Endothelial cell of umbilical vein (primary cell): ENCODE results near the gene BICRA. TPM values are rescaled to one million over a fixed set of nuclear protein-coding genes. Genes with fewer than 3 reads are reported as not detected.
"Not testable (repeated sequence)": the region's sequence is repeated elsewhere in the genome, so short reads cannot be mapped to it uniquely, and the experiment has no call there.

ENCODE experiments used
- BruUV-seq: library from RNA; stranded (reverse); fragments of 400-500 nt; replicated peaks from 2 replicates; lab custom pipeline; 2021; lab: Mats Ljungman, UMichigan
- CTCF ChIA-PET: fragments of 300-600, 350-600 bp; sonication (Branson Sonifier 250); formaldehyde crosslinking; loops from one replicate; lab custom pipeline; 2021; ENCODE audit warnings: antibody characterized with exemption, inconsistent platforms; lab: Charles Lee
- POLR2A ChIA-PET: fragments of 300-600, 350-600 bp; sonication (Branson Sonifier 250); formaldehyde crosslinking; loops from one replicate; lab custom pipeline; 2021; ENCODE audit warnings: antibody characterized with exemption, inconsistent platforms; lab: Charles Lee
- DNase-seq: peaks from one replicate; pipeline ENCODE4 v3.0.0-alpha.2; 2011; ENCODE audit warnings: low read depth, low spot score
- FAIRE-seq: peaks from 2 replicates; lab custom pipeline; 2011; peaks lifted over from hg19 to GRCh38; lab: Jason Lieb, UNC
- H2AFZ ChIP-seq: 2 replicates; pipeline ENCODE4 v1.6.0; 2012; ENCODE audit warnings: low read depth, low read length, control low read depth, inconsistent platforms
- H3K27ac ChIP-seq: 2 replicates; pipeline ENCODE4 v1.5.1; 2011; ENCODE audit warnings: low read depth, mild to moderate bottlenecking, control low read depth, low read length, moderate library complexity; ENCODE audit not compliant: insufficient read depth
- H3K27me3 ChIP-seq, 2 experiments: 2 replicates each; pipeline versions ENCODE4 v1.6.0 to v1.6.1; 2011; ENCODE audit warnings: low read length in 2 of 2, mixed read lengths in 1 of 2; ENCODE audit not compliant: control insufficient read depth in 2 of 2, insufficient read depth in 2 of 2
- H3K36me3 ChIP-seq, 2 experiments: 2 replicates in 1 of 2; 3 replicates in 1 of 2; pipeline ENCODE4 v1.5.1; 2011; ENCODE audit warnings: low read length in 2 of 2, mild to moderate bottlenecking in 1 of 2, moderate library complexity in 1 of 2; ENCODE audit not compliant: control insufficient read depth in 2 of 2, insufficient read depth in 2 of 2; ENCODE audit errors: extremely low read depth in 1 of 2
- H3K4me1 ChIP-seq: 3 replicates; pipeline ENCODE4 v1.5.1; 2011; ENCODE audit warnings: mild to moderate bottlenecking, low read length; ENCODE audit not compliant: control insufficient read depth, insufficient read depth; ENCODE audit errors: extremely low read depth
- H3K4me2 ChIP-seq: 2 replicates; pipeline ENCODE4 v1.6.1; 2011; ENCODE audit warnings: low read length, control low read depth, mixed read lengths; ENCODE audit not compliant: insufficient read depth
- H3K4me3 ChIP-seq, 3 experiments: fragments of 200-600 bp in 1 of 3; sonication (generic), shearing (Covaris generic) in 1 of 3; replicated peaks in 1 of 3; 2 replicates each; pipeline ENCODE4 v1.5.1; 2011 to 2016; ENCODE audit warnings: control low read depth in 3 of 3, low read length in 3 of 3, mild to moderate bottlenecking in 2 of 3, inconsistent platforms in 1 of 3, low read depth in 1 of 3, moderate library complexity in 1 of 3; ENCODE audit not compliant: insufficient read depth in 1 of 3
- H3K79me2 ChIP-seq: 2 replicates; pipeline ENCODE4 v1.6.0; 2012; ENCODE audit warnings: low read length, inconsistent platforms; ENCODE audit not compliant: control insufficient read depth, insufficient read depth
- H3K9ac ChIP-seq: replicated peaks from 2 replicates; pipeline ENCODE3; 2011; ENCODE audit warnings: low read length, control low read depth; ENCODE audit not compliant: insufficient read depth; ENCODE audit errors: extremely low read depth
- H3K9me1 ChIP-seq: replicated peaks from 3 replicates; pipeline ENCODE4 v1.6.0; 2011; ENCODE audit warnings: mild to moderate bottlenecking, low read length; ENCODE audit not compliant: control insufficient read depth, insufficient read depth; ENCODE audit errors: extremely low read depth
- H3K9me3 ChIP-seq: replicated peaks from 2 replicates; pipeline ENCODE4 v1.5.1; 2012; ENCODE audit warnings: low read length, inconsistent platforms; ENCODE audit not compliant: control insufficient read depth, insufficient read depth
- H4K20me1 ChIP-seq: replicated peaks from 2 replicates; pipeline ENCODE3; 2011; ENCODE audit warnings: mild to moderate bottlenecking, low read length; ENCODE audit not compliant: control insufficient read depth, insufficient read depth; ENCODE audit errors: extremely low read depth
- GATA2 ChIP-seq: IDR thresholded peaks from 2 replicates; pipeline ENCODE4 v1.7.0; 2011; ENCODE audit warnings: low read depth, mild to moderate bottlenecking, moderate library complexity, mixed read lengths, low read length; ENCODE audit not compliant: insufficient read length, insufficient read depth
- POLR2AphosphoS5 ChIP-seq: IDR thresholded peaks from 2 replicates; pipeline ENCODE4 v1.6.1; 2012; ENCODE audit warnings: low read depth, mild to moderate bottlenecking, control low read depth, low read length, moderate library complexity; ENCODE audit not compliant: insufficient read depth
- dilution Hi-C: fragments of 300-500 bp; cut with MboI; formaldehyde crosslinking; loops from one replicate; pipeline ENCODE4 v1.15.0; 2019; ENCODE audit warnings: low sequenced_read_pairs; ENCODE audit not compliant: extremely low pct_ligation_motif_present
- intact Hi-C: fragments of 100-400 bp; cut with micrococcal nuclease; formaldehyde crosslinking; loops from one replicate; pipeline ENCODE4 v1.10.0; 2022
- polyA plus RNA-seq, 4 experiments: library from polyadenylated mRNA; depleted of rRNA in 3 of 4; stranded (reverse) in 3 of 4; unstranded in 1 of 4; fragments of >200 nt; gene quantifications; 2 replicates each; pipeline versions ENCODE4 v1.2.1 to v1.2.3, GENCODE V29; 2011 to 2012; ENCODE audit warnings: missing spikeins in 1 of 4
- total RNA-seq: library from RNA; stranded (reverse); gene quantifications from 2 replicates; pipeline ENCODE4 v1.2.3, GENCODE V29; 2021

BICRA gene
- total and polyA plus RNA-seq, 2 donors (not counting 3 experiments of a cell fraction or from before 2014, with no cell fraction given) = 3.8 to 20.5 TPM

GRCh38 chr19:47726467-47726866 is 117.5 kb downstream of the BICRA start:
- H3K27ac ChIP-seq = no peak overlapping the region
- no peaks in the 10 kb centered on the region for H3K9me1 ChIP-seq
- dilution Hi-C loops = no loop called here

DNA sequence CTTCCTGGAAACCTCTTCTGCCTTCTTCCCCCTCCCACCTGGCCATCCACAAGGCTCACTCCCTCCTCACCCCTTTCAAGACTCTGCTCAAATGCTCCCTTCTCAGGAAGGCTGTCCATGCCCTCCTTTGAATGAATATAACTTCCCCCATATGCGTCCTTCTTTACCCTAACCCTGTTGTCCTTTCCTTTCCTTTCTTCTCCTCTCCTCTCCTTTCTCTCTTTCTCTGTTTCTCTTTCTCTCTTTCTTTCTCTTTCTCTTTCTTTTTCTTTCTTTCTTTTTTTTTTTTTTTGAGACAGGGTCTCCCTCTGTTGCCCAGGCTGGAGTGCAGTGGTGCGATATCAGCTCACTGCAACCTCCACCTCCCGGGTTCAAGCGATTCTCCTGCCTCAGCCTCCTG is 119.4 kb downstream of the BICRA start:
- H3K9ac ChIP-seq, POLR2A ChIA-PET, BruUV-seq, DNase-seq, H3K4me2 ChIP-seq, intact Hi-C loops, H3K27ac ChIP-seq, H3K9me3 ChIP-seq, H3K4me3 ChIP-seq, H4K20me1 ChIP-seq, FAIRE-seq, H2AFZ ChIP-seq, dilution Hi-C loops, H3K27me3 ChIP-seq, H3K9me1 ChIP-seq: not testable (repeated sequence)
- CTCF ChIA-PET = interaction anchor here (4.2 kb wide), 1 partner anchor 15 kb away, joined by 47 read pairs; the partner anchor contains the start of gene EHD2
- Histone ChIP-seq H3K4me1 (peaks cover 23% of the 10 kb centered on the region), H3K79me2 (peaks cover 13% of the 10 kb centered on the region), H3K36me3 (peaks cover 11 to 18% of the 10 kb centered on the region in 2 experiments)

More at GRCh38 chr19:47726467-47726866, 117.5 kb downstream of the BICRA start:
- H3K4me3 ChIP-seq = no peak overlapping the region
- no peak for TF ChIP-seq POLR2AphosphoS5
- TF ChIP-seq GATA2 = no peak
- POLR2A ChIA-PET = no interaction called here
- no peak overlapping the region for H2AFZ ChIP-seq
- H3K4me2 ChIP-seq = no peak overlapping the region
- H4K20me1 ChIP-seq = no peaks in the 10 kb centered on the region
- DNase-seq (no peak), FAIRE-seq (peak; percentile 81)
- H3K79me2 ChIP-seq = peaks cover 11% of the 10 kb centered on the region
- peaks cover 14 to 26% of the 10 kb centered on the region in 2 experiments for H3K36me3 ChIP-seq
- H3K9me3 ChIP-seq = no peaks in the 10 kb centered on the region
- peaks cover 23% of the 10 kb centered on the region for H3K4me1 ChIP-seq
- CTCF ChIA-PET = interaction anchor here (1.3 to 4.2 kb wide), 3 partner anchors 11 to 17 kb away, joined by 3 to 47 read pairs (median 4); partner anchors contain the start of gene EHD2
- H3K27me3 ChIP-seq = no peaks in the 10 kb centered on the region
- no peak overlapping the region for H3K9ac ChIP-seq
- intact Hi-C loops = no loop called here
- TSS peak; percentile 1 for BruUV-seq
